Left ventricle myocardium inferior (tissue), 1 donor: ENCODE measurements around the gene DCC. TPM values are rescaled to one million over a fixed set of nuclear protein-coding genes. Genes with fewer than 3 reads are reported as not detected.

Experiments
- DNase-seq: peaks from one replicate; pipeline ENCODE4 v3.0.0-alpha.2; 2020
- H3K27ac ChIP-seq: fragments of 200-600 bp; replicated peaks from 2 replicates; pipeline ENCODE4 v1.8.0; 2021
- H3K27me3 ChIP-seq: fragments of 200-600 bp; 2 replicates; pipeline ENCODE4 v1.8.0; 2021; ENCODE audit warnings: low read depth
- H3K36me3 ChIP-seq: fragments of 200-600 bp; 2 replicates; pipeline ENCODE4 v1.8.0; 2021
- H3K4me1 ChIP-seq: fragments of 200-600 bp; 2 replicates; pipeline ENCODE4 v1.8.0; 2021
- H3K4me3 ChIP-seq: fragments of 200-600 bp; 2 replicates; pipeline ENCODE4 v1.8.0; 2021; ENCODE audit warnings: mild to moderate bottlenecking, moderate library complexity
- H3K9me3 ChIP-seq: fragments of 200-600 bp; replicated peaks from 2 replicates; pipeline ENCODE4 v1.8.0; 2021
- CTCF ChIP-seq: fragments of 200-600 bp; IDR thresholded peaks from 2 replicates; pipeline ENCODE4 v1.8.0; 2021; ENCODE audit warnings: antibody characterized with exemption, mild to moderate bottlenecking, borderline replicate concordance
- intact Hi-C: fragments of 100-400 bp; cut with micrococcal nuclease; formaldehyde crosslinking; loops from one replicate; pipeline ENCODE4 v1.11.0; 2022
- total RNA-seq: library from RNA; stranded (reverse); fragmentation: NEBNext Ultra II Directional; extraction: Animal tissue kit (Norgen Biotek cat#: 25700); gene quantifications from one replicate; pipeline ENCODE4 v1.2.1, GENCODE V29; 2021
- donor health status: DM: no; HTN: yes; CAD: no; lungs with severe emphysema.

The DCC gene
- total RNA-seq, 1 donor from 2014 or later, result not detected

- H3K4me3 ChIP-seq, result no peak overlapping the region
- H3K27me3 ChIP-seq, result peaks cover 82% of the 10 kb centered on the region
- intact Hi-C loops, result no loop called here
- H3K9me3 ChIP-seq, result no peaks in the 10 kb centered on the region
- TF ChIP-seq CTCF, result no peak
- H3K36me3 ChIP-seq, result no peaks in the 10 kb centered on the region
- no peak for DNase-seq
- no peak overlapping the region for H3K27ac ChIP-seq
- peaks cover 4% of the 10 kb centered on the region for H3K4me1 ChIP-seq
Measured at GRCh38 chr18:52343138-52343537, 3.1 kb downstream of the DCC start.

GRCh38 chr18:52343731-52344340, 3.8 kb downstream of the DCC start:
- intact Hi-C loops, result no loop called here
- TF ChIP-seq CTCF, result no peak

GRCh38 chr18:52344881-52345280, 4.9 kb downstream of the DCC start:
- DNase-seq, result no peak
- intact Hi-C loops, result no loop called here
- Histone ChIP-seq H3K4me3 (no peak overlapping the region), H3K36me3 (no peaks in the 10 kb centered on the region), H3K4me1 (peaks cover 4% of the 10 kb centered on the region), H3K27ac (no peak overlapping the region), H3K27me3 (peaks cover 71% of the 10 kb centered on the region), H3K9me3 (no peaks in the 10 kb centered on the region)
- no peak for TF ChIP-seq CTCF

More at GRCh38 chr18:52343731-52344340, 3.8 kb downstream of the DCC start:
- Histone ChIP-seq H3K27me3 (peaks cover 81% of the 10 kb centered on the region), H3K4me1 (peaks cover 4% of the 10 kb centered on the region), H3K9me3 (no peaks in the 10 kb centered on the region), H3K4me3 (no peak overlapping the region), H3K27ac (no peak overlapping the region), H3K36me3 (no peaks in the 10 kb centered on the region)
- DNase-seq, result no peak

GRCh38 chr18:52345428-52345827, 5.4 kb downstream of the DCC start:
- no peak for TF ChIP-seq CTCF
- no peaks in the 10 kb centered on the region for H3K4me1 ChIP-seq
- intact Hi-C loops, result no loop called here
- no peak overlapping the region for H3K4me3 ChIP-seq
- no peak for DNase-seq
- no peaks in the 10 kb centered on the region for H3K9me3 ChIP-seq
- H3K36me3 ChIP-seq, result no peaks in the 10 kb centered on the region
- peaks cover 65% of the 10 kb centered on the region for H3K27me3 ChIP-seq
- no peak overlapping the region for H3K27ac ChIP-seq

- Histone ChIP-seq H3K9me3 (no peaks in the 10 kb centered on the region), H3K27ac (no peak overlapping the region), H3K4me3 (no peak overlapping the region), H3K4me1 (no peaks in the 10 kb centered on the region), H3K36me3 (no peaks in the 10 kb centered on the region), H3K27me3 (peaks cover 38% of the 10 kb centered on the region)
- DNase-seq, result no peak
- no peak for TF ChIP-seq CTCF
- intact Hi-C loops, result no loop called here
Measured at GRCh38 chr18:52348209-52348608, 8.2 kb downstream of the DCC start.

GRCh38 chr18:52349498-52349897, 9.5 kb downstream of the DCC start:
- Histone ChIP-seq H3K9me3 (no peaks in the 10 kb centered on the region), H3K4me1 (no peaks in the 10 kb centered on the region), H3K27ac (no peak overlapping the region), H3K36me3 (no peaks in the 10 kb centered on the region), H3K27me3 (peaks cover 26% of the 10 kb centered on the region), H3K4me3 (no peak overlapping the region)
- DNase-seq, result no peak
- intact Hi-C loops, result no loop called here
- no peak for TF ChIP-seq CTCF
